ENCODE data around the gene CNBP.

CNBP gene

GRCh38 chr3:129130291-129130813 lies 53.3 kb downstream of the CNBP start:
- no peak for DNase-seq

DNA sequence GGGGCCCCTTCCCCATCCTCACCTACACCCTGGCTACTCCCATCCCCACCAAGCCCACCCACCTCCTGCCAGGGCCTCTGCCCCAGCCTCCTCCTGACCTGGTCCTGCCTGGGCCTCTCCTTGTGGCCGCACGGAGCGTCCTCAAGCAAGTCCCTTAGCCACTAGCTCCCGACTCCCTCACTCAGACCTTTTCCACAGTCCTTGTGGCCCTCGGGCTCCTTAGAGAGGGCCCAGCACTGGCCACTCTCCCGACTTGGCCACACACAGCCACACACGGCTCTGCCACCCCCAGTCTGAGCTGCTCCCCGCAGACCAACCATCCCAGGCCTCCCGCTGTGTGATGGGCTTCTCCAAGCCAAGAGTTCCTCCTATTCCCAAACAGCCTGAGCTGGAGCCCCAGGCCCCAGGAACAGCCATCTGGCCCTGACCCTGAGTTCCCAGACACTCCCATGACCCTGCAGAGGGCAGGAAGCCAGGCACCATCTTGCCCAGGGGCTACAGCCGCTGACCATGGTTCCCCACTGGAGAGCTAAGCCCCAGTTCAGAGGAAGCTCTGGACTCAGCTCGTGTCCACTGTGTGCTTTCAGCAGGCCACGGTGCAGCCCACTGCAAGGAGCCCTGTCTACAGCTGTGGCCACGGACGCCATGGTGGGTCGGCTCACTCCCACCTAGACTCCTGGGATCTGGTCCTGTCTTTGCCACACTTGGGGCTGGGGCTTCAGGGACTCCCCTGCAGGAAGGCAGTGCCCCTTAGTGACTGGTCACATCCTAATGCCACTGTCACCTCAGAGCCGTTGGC lies 55.1 kb downstream of the CNBP start:
- DNase-seq, result no peak

DNA sequence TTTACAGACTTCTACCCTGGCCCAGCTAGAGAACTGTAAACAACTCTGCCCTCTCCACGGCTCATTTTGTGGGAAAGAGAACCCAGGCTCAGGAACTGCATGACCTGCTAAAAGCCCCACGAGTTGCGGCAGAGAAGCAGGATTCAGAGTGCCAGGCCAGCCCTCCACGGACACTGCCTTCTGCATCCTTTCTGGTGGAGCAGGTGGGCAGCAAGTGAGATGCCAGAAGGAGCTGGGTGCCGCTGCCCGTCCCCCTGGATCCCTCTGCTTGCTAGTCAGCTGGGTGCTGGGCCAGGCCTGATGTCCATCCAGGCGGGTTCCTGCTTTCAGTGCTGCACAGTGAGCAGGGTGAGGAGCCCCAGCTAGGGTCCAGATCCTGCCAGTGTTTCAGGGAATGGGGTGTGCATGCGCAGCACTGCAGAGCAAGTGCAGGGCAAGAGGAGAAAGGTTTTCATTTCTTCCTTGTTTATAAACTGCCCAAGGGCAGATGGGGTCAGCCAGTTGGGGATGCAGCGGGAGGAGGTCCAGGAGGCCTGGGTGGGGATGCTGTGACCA lies 56.9 kb downstream of the CNBP start:
- no peak for DNase-seq

DNA sequence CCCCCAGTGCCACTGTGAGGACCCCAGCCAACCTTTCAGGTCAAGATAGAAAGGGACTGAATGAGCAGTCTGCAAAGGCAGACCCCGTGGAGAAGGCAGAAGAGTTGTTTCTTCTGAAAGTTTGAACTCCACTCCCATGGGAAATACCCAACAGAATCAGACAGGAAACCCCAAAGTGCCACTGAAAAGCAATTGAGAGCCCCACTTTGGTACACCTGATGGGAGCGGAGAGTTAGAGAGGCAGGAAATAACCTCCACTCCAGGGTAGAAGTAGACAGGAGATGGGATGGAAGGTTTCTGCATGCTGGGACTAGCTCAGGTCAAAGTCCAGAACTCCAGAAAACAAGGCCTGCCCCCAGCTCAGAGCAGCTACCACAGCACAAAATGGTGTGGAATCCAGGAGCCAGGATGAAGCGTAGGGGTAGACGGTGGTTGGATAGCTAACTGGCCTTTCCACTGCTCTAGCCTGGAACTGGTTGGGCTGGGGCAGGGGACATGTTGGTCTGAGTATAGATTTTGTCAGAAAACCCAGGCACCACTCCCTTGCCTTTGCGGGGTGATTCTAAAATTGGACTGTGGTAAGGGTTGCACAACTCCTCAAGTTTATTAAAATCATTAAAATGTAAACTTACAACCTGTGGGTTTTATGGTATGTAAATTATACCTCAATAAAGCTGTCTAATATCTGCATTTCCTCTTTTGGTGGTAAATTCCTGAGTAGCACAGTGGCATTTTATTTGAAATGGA lies 60.2 kb downstream of the CNBP start:
- DNase-seq, result peak; percentile 46

DNA sequence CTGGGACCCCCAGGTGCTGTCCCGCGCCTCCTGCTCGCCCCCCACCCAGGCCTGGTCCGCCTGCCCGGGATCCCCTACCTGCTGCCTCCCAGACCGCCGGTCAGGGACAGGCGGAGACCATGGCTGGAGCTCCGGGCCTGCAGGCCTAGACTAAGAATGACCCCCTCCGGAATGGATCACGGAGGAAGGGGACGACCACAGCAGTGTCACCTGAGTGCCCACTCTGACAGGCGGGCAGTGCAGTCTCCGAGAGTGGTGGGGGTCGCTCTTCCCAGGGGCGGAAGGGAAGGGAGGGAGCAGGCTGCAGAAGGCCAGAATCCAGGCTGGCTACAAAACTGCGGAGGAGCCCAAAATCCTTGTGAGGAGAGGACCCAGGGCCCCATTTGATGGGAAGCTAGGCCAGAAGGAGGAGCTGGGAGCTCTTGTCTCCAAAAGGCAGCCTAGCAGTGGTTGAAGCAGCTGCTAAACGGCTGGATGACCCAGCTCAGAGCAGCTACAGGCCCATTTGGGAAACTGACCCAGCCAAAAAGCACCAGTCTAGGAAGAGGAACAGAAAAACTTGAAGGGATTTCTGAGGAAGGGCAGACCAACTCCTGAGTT lies 61.2 kb downstream of the CNBP start:
- DNase-seq, result peak; percentile 22

- peak; percentile 92 for DNase-seq
These were observed 61.8 kb downstream of the CNBP start, which contains the start of gene RAB43 for GRCh38 chr3:129121792-129122411. Gene RAB43, minus strand, starts transcription at chr3:129121804. Its CDS starts 315 bp downstream, at chr3:129121489.

GRCh38 chr3:129121016-129121791 lies 62.5 kb downstream of the CNBP start:
- DNase-seq, result no peak

DNA sequence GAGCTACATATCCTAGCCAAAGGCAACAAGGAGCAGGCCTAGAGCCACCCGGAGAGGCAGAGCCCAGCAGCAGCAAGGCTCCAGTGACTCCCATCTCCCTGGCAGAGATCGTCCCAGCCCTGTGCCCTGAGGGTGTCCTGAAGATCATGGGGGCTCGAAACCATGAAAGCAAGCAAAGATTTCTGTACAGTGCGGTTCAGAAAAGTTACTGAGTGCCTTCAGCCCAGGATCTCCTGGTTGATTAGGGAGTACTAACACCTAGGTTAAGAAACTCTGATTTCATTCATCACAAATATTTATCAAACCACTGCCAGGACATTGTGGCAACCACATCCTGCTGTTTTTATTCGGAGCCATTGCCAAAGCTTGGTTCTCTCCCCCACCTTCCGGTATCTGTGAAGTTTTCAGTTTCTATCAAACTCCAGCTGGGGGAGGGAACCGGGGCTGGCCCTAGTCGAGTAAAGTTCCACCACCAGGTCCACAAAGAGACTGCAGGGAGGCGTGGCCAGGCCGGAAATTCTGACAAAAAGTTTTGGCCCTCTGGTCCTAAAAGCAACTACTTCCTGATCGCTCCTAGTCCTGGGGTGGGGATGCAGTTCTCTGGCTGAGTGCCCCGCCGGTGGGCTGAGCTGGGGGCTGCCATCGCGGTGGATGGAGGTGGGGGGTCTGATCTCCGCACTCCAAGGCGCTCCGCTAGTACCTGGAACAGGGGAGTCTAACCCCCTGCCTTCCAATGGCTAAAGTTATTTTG lies 63.3 kb downstream of the CNBP start:
- DNase-seq, result peak; percentile 94

- peak; percentile 19 for DNase-seq
These were observed 64.2 kb downstream of the CNBP start for GRCh38 chr3:129119365-129120100.

- DNase-seq, result peak; percentile 83
These were observed 65.0 kb downstream of the CNBP start for GRCh38 chr3:129118745-129119144.
